ENCODE measurements around the gene FAM117B.
"Not testable (repeated sequence)": the region's sequence is repeated elsewhere in the genome, so short reads cannot be mapped to it uniquely, and the experiment has no call there.

FAM117B gene

GRCh38 chr2:202764991-202765390 lies 130.2 kb downstream of the FAM117B start:
- DNase-seq = no peak

- DNase-seq = no peak
Measured at GRCh38 chr2:202765436-202765835, 130.7 kb downstream of the FAM117B start.

GRCh38 chr2:202768273-202768672 lies 133.5 kb downstream of the FAM117B start:
- DNase-seq = no peak

GRCh38 chr2:202769201-202769600 lies 134.4 kb downstream of the FAM117B start:
- DNase-seq = no peak

GRCh38 chr2:202771336-202771735 lies 136.6 kb downstream of the FAM117B start:
- DNase-seq = no peak

GRCh38 chr2:202771741-202772460 lies 137.1 kb downstream of the FAM117B start:
- no peak for DNase-seq

GRCh38 chr2:202773301-202773973 lies 138.7 kb downstream of the FAM117B start:
- DNase-seq = no peak

- no peak for DNase-seq
Measured at GRCh38 chr2:202774104-202774503, 139.3 kb downstream of the FAM117B start.

- no peak for DNase-seq
Measured at GRCh38 chr2:202778217-202778616, 143.4 kb downstream of the FAM117B start.

- DNase-seq = no peak
Measured at GRCh38 chr2:202780514-202781021, 145.8 kb downstream of the FAM117B start.

GRCh38 chr2:202782940-202783558 lies 148.3 kb downstream of the FAM117B start:
- no peak for DNase-seq

GRCh38 chr2:202786842-202787241 lies 152.1 kb downstream of the FAM117B start:
- no peak for DNase-seq

- no peak for DNase-seq
Measured at GRCh38 chr2:202790676-202791075, 155.9 kb downstream of the FAM117B start.

- DNase-seq = no peak
Measured at GRCh38 chr2:202797944-202798343, 163.2 kb downstream of the FAM117B start.

- not testable (repeated sequence) for DNase-seq
Measured at GRCh38 chr2:202805911-202806310, 171.1 kb downstream of the FAM117B start.

- DNase-seq = not testable (repeated sequence)
Measured at GRCh38 chr2:202807431-202808138, 172.8 kb downstream of the FAM117B start.

GRCh38 chr2:202808754-202809153 lies 174.0 kb downstream of the FAM117B start:
- DNase-seq = no peak

- no peak for DNase-seq
Measured at GRCh38 chr2:202813387-202813786, 178.6 kb downstream of the FAM117B start.

GRCh38 chr2:202814226-202814625 lies 179.5 kb downstream of the FAM117B start:
- DNase-seq = no peak

- no peak for DNase-seq
Measured at GRCh38 chr2:202815548-202816360, 181.0 kb downstream of the FAM117B start.

- no peak for DNase-seq
Measured at GRCh38 chr2:202817771-202818170, 183.0 kb downstream of the FAM117B start.

GRCh38 chr2:202818321-202818720 lies 183.6 kb downstream of the FAM117B start:
- no peak for DNase-seq

All from CD4-positive, alpha-beta T cell treated with Interleukin-15 for 1 hour (primary cell).